ENCODE measurements around the gene FTSJ3. TPM values are rescaled to one million over a fixed set of nuclear protein-coding genes. Genes with fewer than 3 reads are reported as not detected.
A peak's percentile ranks its signal among the peaks of the same experiment; 100 is the strongest.

The FTSJ3 gene
- total RNA-seq, 1 donor, result 72.5 TPM

GRCh38 chr17:63841350-63842172 lies 14.1 kb upstream of the FTSJ3 start:
- H3K4me3 ChIP-seq (ENCODE audit: low read depth, low read length), result peak overlapping the region; percentile 92
- DNase-seq (ENCODE audit: low read depth), result peak; percentile 56
- no peak for TF ChIP-seq CTCF (IDR thresholded peaks at IDR 0.05; ENCODE audit: insufficient read depth, low read depth, low read length)

- TF ChIP-seq CTCF (IDR thresholded peaks at IDR 0.05; ENCODE audit: insufficient read depth, low read depth, low read length), result no peak
- no peak for DNase-seq (ENCODE audit: low read depth)
- peak overlapping the region; percentile 92 for H3K4me3 ChIP-seq (ENCODE audit: low read depth, low read length)
These were observed 13.3 kb upstream of the FTSJ3 start for GRCh38 chr17:63840591-63841349.

GRCh38 chr17:63838631-63839171 lies 11.2 kb upstream of the FTSJ3 start:
- no peak overlapping the region for H3K4me3 ChIP-seq (ENCODE audit: low read depth, low read length)
- peak; percentile 84 for DNase-seq (ENCODE audit: low read depth)
- TF ChIP-seq CTCF (IDR thresholded peaks at IDR 0.05; ENCODE audit: insufficient read depth, low read depth, low read length), result no peak

GRCh38 chr17:63837962-63838600 lies 10.6 kb upstream of the FTSJ3 start:
- TF ChIP-seq CTCF (IDR thresholded peaks at IDR 0.05; ENCODE audit: insufficient read depth, low read depth, low read length), result no peak
- H3K4me3 ChIP-seq (ENCODE audit: low read depth, low read length), result no peak overlapping the region
- DNase-seq (ENCODE audit: low read depth), result no peak

- TF ChIP-seq CTCF (IDR thresholded peaks at IDR 0.05; ENCODE audit: insufficient read depth, low read depth, low read length), result no peak
- DNase-seq (ENCODE audit: low read depth), result no peak
- H3K4me3 ChIP-seq (ENCODE audit: low read depth, low read length), result no peak overlapping the region
These were observed 10.0 kb upstream of the FTSJ3 start for GRCh38 chr17:63837480-63837879.

- no peak for DNase-seq (ENCODE audit: low read depth)
- TF ChIP-seq CTCF (IDR thresholded peaks at IDR 0.05; ENCODE audit: insufficient read depth, low read depth, low read length), result no peak
- no peak overlapping the region for H3K4me3 ChIP-seq (ENCODE audit: low read depth, low read length)
These were observed 9.3 kb upstream of the FTSJ3 start for GRCh38 chr17:63836811-63837210.
